ENCODE results near the gene DOCK4. TPM values are rescaled to one million over a fixed set of nuclear protein-coding genes. Genes with fewer than 3 reads are reported as not detected.

Gene DOCK4
- total RNA-seq, 1 experiment from 2014 or later, result 4.9 TPM

DNA sequence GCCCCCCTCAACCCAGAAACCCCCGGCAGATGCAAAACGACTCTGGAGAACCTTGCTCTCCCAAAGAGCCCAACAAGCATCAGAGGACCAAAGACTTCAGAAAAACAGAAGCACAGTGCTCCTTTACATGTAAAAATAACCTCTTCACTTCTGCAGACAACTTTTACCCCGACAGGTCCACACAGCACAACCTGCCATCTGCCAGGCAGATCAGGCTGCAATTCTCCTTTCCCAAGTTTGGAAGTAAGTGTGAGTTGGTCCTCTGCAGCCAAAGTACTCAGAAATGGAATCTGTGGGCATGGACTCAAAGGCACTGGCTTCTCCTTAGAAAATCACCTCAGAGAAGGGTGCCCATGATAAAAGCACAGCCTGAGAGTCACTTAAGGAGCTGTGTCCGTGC is 26.0 kb downstream of the DOCK4 start:
- Mint-ChIP-seq H3K36me3 (ENCODE audit: insufficient read depth in 1 of 3, low read depth in 3 of 3) (no peaks in the 10 kb centered on the region), H3K27ac (no peak overlapping the region), H3K9me3 (no peaks in the 10 kb centered on the region), H3K27me3 (ENCODE audit: low read depth) (no peaks in the 10 kb centered on the region), H3K4me3 (no peak overlapping the region), H3K4me1 (peaks cover 7 to 15% of the 10 kb centered on the region in 2 experiments; a peak in 3 of 4 replicates)
- Histone ChIP-seq H3K79me2 (ENCODE audit: insufficient read depth, low read length) (peaks cover 4% of the 10 kb centered on the region; the same call in 1 of the 2 replicates), H3K9me3 (ENCODE audit: control insufficient read depth, low read depth, low read length) (no peaks in the 10 kb centered on the region), H3K4ac (ENCODE audit: low read depth, low read length) (no peak overlapping the region), H3K4me2 (ENCODE audit: insufficient read depth, insufficient read length, low read length) (no peak overlapping the region), H2BK15ac (ENCODE audit: low read depth, low read length) (no peak overlapping the region), H4K8ac (replicated peaks; ENCODE audit: insufficient read length, low read depth, low read length) (no peak overlapping the region), H3K9ac (ENCODE audit: extremely low read depth, insufficient read length, low read length) (no peak overlapping the region), H3K14ac (ENCODE audit: insufficient read depth, low read length) (no peak overlapping the region), H4K91ac (ENCODE audit: insufficient read length, low read depth, low read length) (no peak overlapping the region), H3K4me1 (ENCODE audit: insufficient read depth, low read length) (no peaks in the 10 kb centered on the region; the same call in 1 of the 2 replicates), H4K5ac (ENCODE audit: insufficient read length, low read depth, low read length) (no peak overlapping the region), H4K20me1 (ENCODE audit: control insufficient read depth, insufficient read depth, insufficient read length) (no peaks in the 10 kb centered on the region), H2BK12ac (ENCODE audit: insufficient read length, low read depth, low read length) (no peak overlapping the region), H3K56ac (ENCODE audit: insufficient read length, low read depth, low read length) (no peak overlapping the region), H3T11ph (ENCODE audit: low read length) (no peak overlapping the region), H3K23ac (ENCODE audit: insufficient read length, low read depth, low read length) (no peak overlapping the region), H3K27me3 (ENCODE audit: insufficient read depth, low read length) (no peaks in the 10 kb centered on the region), H2BK5ac (ENCODE audit: insufficient read length, low read length) (no peak overlapping the region), H3K79me1 (ENCODE audit: insufficient read depth, low read depth, low read length, poor library complexity, severe bottlenecking) (no peaks in the 10 kb centered on the region), H3K18ac (ENCODE audit: insufficient read length, low read depth, low read length) (no peak overlapping the region), H3K27ac (ENCODE audit: insufficient read length, low read depth, low read length) (no peak overlapping the region), H3K23me2 (ENCODE audit: insufficient read length, low read depth, low read length, poor library complexity, severe bottlenecking) (no peaks in the 10 kb centered on the region), H2AK5ac (ENCODE audit: insufficient read length, low read length) (no peak overlapping the region), H2AFZ (ENCODE audit: low read length) (no peak overlapping the region), H2BK20ac (ENCODE audit: low read depth, low read length, poor library complexity, severe bottlenecking) (no peak overlapping the region), H2BK120ac (ENCODE audit: low read depth, low read length, poor library complexity, severe bottlenecking) (no peak overlapping the region)
- DNase-seq, result no peak
- TF ChIP-seq CTCF (conservative IDR thresholded peaks at IDR 0.05), result no peak
- WGBS (ENCODE audit: extremely low coverage, insufficient read length, low lambda C conversion rate), result no CpG with 5 or more reads among the region's 4 CpGs
